ENCODE data around the gene RLN2.
A peak's percentile ranks its signal among the peaks of the same experiment; 100 is the strongest.

Gene RLN2

GRCh38 chr9:5301544-5301943 is 3.0 kb downstream of the RLN2 start:
- ATAC-seq (no peak), DNase-seq (no peak)
- peaks cover 18% of the 10 kb centered on the region for H3K4me1 Mint-ChIP-seq
- peaks cover 0 to 5% of the 10 kb centered on the region in 2 donors for H3K9me3 Mint-ChIP-seq
- H3K27ac Mint-ChIP-seq = peak overlapping the region; percentile 12 to 28
- H3K27me3 Mint-ChIP-seq = no peaks in the 10 kb centered on the region
- H3K4me3 Mint-ChIP-seq = peak overlapping the region; percentile 53 to 54

DNA sequence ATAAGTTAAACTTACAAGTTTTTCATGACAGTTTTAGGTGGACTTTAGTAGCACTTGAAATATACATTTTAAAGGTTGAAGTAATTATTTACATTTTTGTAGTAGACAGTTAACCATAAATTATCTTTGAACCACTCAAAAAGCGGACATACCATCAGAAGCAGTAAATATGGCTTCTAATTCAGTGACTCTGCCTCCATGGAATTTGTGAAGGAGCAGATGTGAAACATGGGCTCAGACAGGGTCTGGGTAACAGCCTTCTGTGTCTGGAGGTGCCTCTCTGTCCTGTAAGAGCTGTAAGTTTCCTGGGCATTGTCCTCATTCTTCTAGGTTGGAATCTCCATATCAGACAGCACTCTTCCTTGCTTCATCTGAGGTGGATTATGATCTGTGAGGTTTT is 12.4 kb downstream of the RLN2 start:
- no peak overlapping the region for H3K4me3 Mint-ChIP-seq
- no peaks in the 10 kb centered on the region for H3K4me1 Mint-ChIP-seq
- DNase-seq (no peak), ATAC-seq (no peak)
- no peaks in the 10 kb centered on the region for H3K27me3 Mint-ChIP-seq
- no peak overlapping the region for H3K27ac Mint-ChIP-seq
- H3K9me3 Mint-ChIP-seq = peaks cover 34 to 49% of the 10 kb centered on the region in 2 donors

GRCh38 chr9:5288591-5288990 is 15.9 kb downstream of the RLN2 start:
- H3K4me3 Mint-ChIP-seq = no peak overlapping the region
- H3K27ac Mint-ChIP-seq = no peak overlapping the region
- H3K9me3 Mint-ChIP-seq = peaks cover 13 to 31% of the 10 kb centered on the region in 2 donors
- H3K27me3 Mint-ChIP-seq = no peaks in the 10 kb centered on the region
- DNase-seq = no peak
- no peak for ATAC-seq
- H3K4me1 Mint-ChIP-seq = peaks cover 10% of the 10 kb centered on the region

DNA sequence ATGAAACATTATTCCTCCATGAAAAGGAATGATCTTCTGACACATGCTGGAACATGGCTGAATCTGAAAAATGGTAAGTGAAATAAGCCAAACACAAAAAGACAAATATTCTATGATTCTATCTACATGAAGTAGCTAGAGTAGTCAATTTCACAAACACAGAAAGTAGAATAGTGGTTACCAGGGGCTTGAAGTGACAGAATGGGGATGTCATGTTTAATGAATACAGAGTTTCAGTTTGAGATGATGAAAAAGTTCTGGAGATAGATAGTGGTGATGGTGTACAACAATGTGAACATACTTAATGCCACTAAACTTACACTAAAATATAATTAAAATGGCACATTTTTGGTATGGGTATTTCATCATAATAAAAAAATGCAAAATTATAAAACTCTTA is 18.3 kb downstream of the RLN2 start:
- DNase-seq (no peak), ATAC-seq (no peak)
- Mint-ChIP-seq H3K27ac (no peak overlapping the region), H3K4me1 (peaks cover 10% of the 10 kb centered on the region), H3K4me3 (no peak overlapping the region), H3K27me3 (no peaks in the 10 kb centered on the region), H3K9me3 (peaks cover 13 to 36% of the 10 kb centered on the region in 2 donors)

- H3K27ac Mint-ChIP-seq = no peak overlapping the region
- peaks cover 0 to 13% of the 10 kb centered on the region in 2 donors for H3K9me3 Mint-ChIP-seq
- no peak for DNase-seq
- H3K4me3 Mint-ChIP-seq = no peak overlapping the region
- H3K4me1 Mint-ChIP-seq = no peaks in the 10 kb centered on the region
- no peaks in the 10 kb centered on the region for H3K27me3 Mint-ChIP-seq
- no peak for ATAC-seq
Observed at GRCh38 chr9:5278486-5278885, 26.0 kb downstream of the RLN2 start.

DNA sequence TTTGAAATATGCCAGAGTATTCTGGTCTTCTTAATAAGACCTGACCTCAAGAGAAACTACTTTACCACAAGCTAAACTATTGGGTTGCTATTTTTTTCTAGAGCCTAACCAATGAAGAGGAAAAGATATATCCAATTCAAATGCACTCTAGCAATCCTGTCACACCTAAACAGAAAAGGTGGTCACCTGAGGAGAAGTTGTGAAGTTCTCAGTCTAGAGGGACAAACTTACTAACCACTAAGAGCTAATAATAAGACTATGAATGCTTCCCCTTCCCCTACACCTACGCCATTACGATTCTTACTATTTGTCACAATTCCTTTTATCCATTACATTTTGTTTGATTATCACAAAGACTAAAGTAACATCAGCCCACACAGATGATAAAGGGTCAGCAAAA is 29.7 kb downstream of the RLN2 start:
- Mint-ChIP-seq H3K9me3 (no peaks in the 10 kb centered on the region), H3K4me1 (no peaks in the 10 kb centered on the region), H3K4me3 (no peak overlapping the region), H3K27me3 (no peaks in the 10 kb centered on the region), H3K27ac (no peak overlapping the region)
- no peak for DNase-seq
- no peak for ATAC-seq

DNA sequence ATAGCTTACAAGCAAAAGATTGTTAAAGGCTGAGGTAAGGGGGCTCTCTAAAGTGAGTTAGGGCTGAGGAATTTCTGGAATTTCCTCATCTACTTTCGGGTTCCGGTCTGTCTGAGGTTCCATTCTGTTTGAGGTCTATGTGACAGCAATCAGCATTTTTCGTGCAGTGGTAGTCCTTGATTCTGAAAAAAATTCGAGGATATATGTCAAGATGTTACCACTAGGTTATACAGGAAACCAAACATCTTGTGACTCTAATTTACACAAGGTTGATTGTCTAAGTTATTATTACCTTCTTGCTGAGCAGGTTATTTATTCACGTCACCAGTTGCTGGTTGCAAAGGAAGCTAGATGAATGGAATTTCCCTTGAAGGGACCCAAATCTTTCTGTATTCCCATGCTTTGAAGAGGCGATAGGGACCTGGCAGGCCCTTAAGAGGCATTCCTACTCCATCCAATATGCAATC is 35.2 kb downstream of the RLN2 start:
- Mint-ChIP-seq H3K9me3 (no peaks in the 10 kb centered on the region), H3K27me3 (no peaks in the 10 kb centered on the region), H3K4me1 (peaks cover 9% of the 10 kb centered on the region), H3K27ac (no peak overlapping the region), H3K4me3 (no peak overlapping the region)
- ATAC-seq (no peak), DNase-seq (no peak)

DNA sequence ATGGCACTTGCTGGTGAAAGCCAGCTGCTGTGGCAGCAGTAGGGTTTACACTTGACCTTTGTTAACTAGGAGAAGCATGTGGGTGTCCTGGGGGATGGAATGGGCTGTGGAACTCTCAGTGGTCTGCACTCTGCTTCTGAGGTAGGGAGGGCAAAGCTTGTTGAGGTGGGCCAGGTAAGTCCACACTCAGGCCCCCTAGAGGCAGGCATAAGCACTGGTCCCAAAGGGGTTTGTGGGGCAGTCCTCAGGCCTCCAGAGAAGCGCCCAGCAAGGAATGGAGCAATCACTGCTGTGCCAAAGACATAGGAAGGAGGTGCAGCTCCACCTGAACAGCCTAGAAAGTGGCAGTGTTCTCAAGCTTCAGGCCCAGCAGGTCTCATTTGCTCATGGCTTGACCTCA is 38.6 kb downstream of the RLN2 start:
- H3K27ac Mint-ChIP-seq = no peak overlapping the region
- DNase-seq (no peak), ATAC-seq (no peak)
- no peaks in the 10 kb centered on the region for H3K9me3 Mint-ChIP-seq
- H3K4me3 Mint-ChIP-seq = no peak overlapping the region
- no peaks in the 10 kb centered on the region for H3K27me3 Mint-ChIP-seq
- H3K4me1 Mint-ChIP-seq = peaks cover 18% of the 10 kb centered on the region

DNA sequence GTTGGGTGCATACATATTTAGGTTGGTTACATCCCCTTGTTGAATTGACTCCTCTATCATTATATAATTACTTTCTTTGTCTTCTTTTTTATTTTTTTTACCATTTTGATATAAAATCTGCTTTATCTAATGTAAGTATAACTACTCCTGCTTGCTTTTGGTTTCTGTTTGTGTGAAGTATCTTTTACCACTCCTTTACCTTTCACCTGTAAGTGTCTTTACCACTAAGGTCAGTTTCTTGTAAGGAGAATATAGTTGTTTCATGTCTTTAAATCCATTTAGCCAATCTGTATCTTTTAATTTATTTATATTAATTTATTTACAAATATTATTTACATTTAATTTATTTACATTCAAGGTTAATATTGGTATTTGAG is 40.3 kb downstream of the RLN2 start:
- Mint-ChIP-seq H3K27ac (peak overlapping the region in 1 of 2 donors; percentile 57), H3K9me3 (no peaks in the 10 kb centered on the region), H3K27me3 (no peaks in the 10 kb centered on the region), H3K4me3 (no peak overlapping the region), H3K4me1 (peaks cover 18% of the 10 kb centered on the region)
- DNase-seq (no peak), ATAC-seq (no peak)

GRCh38 chr9:5263351-5264218 is 40.9 kb downstream of the RLN2 start:
- Mint-ChIP-seq H3K27me3 (no peaks in the 10 kb centered on the region), H3K4me3 (no peak overlapping the region), H3K4me1 (peaks cover 18% of the 10 kb centered on the region), H3K9me3 (no peaks in the 10 kb centered on the region), H3K27ac (no peak overlapping the region)
- DNase-seq (no peak), ATAC-seq (peak; percentile 64)
